CD4-positive, alpha-beta T cell treated with Interleukin-4 for 4 hours (primary cell): ENCODE data around the gene TDP2.
"Not testable (repeated sequence)": the region's sequence is repeated elsewhere in the genome, so short reads cannot be mapped to it uniquely, and the experiment has no call there.

Experiments used
- DNase-seq: peaks from one replicate; pipeline ENCODE4 v3.0.0-alpha.2; 2020

TDP2 gene

GRCh38 chr6:24643920-24644319 is 22.8 kb downstream of the TDP2 start:
- DNase-seq: no peak

- DNase-seq: no peak
These were observed 24.6 kb downstream of the TDP2 start for GRCh38 chr6:24642061-24642460.

DNA sequence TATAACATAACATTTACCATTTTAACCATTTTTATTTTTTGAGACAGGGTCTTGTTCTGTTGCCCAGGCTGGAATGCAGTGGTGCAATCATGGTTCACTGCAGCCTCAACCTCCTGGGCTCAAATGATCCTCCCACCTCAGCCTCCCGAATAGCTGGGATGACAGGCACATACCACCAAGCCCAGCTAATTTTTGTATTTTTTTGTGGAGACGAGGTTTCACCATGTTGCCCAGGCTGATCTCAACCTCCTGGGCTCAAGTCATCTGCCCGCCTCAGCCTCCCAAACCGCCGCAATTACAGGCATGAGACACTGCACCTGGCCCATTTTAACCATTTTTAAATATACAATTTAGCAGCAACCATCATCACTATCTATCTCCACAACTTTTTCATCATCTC is 26.1 kb downstream of the TDP2 start:
- not testable (repeated sequence) for DNase-seq

GRCh38 chr6:24640166-24640565 is 26.5 kb downstream of the TDP2 start:
- DNase-seq: no peak

DNA sequence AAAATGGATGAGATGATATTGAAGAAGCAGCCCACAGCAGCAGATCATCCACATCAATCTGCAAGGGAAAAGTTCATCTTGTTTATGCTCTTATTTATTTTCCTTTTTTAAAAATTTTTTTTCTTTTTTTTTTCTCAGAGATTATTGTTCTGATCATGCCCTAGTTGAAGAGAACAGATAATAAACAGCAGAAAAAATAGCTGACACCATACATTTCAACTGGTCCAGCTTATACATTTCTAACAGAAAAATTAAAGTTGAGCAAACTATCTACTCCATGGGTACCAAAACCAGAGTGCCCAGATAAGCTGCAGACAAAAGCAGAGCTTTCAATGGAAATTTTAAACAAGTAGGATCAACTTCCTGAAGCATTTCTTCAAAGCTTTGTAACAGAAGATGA is 30.0 kb downstream of the TDP2 start:
- no peak for DNase-seq

GRCh38 chr6:24632573-24632972 is 34.1 kb downstream of the TDP2 start:
- DNase-seq: no peak

- no peak for DNase-seq
These were observed 35.0 kb downstream of the TDP2 start for GRCh38 chr6:24631671-24632070.

- no peak for DNase-seq
These were observed 35.7 kb downstream of the TDP2 start for GRCh38 chr6:24630856-24631505.

- no peak for DNase-seq
These were observed 44.9 kb downstream of the TDP2 start for GRCh38 chr6:24621626-24622289.

DNA sequence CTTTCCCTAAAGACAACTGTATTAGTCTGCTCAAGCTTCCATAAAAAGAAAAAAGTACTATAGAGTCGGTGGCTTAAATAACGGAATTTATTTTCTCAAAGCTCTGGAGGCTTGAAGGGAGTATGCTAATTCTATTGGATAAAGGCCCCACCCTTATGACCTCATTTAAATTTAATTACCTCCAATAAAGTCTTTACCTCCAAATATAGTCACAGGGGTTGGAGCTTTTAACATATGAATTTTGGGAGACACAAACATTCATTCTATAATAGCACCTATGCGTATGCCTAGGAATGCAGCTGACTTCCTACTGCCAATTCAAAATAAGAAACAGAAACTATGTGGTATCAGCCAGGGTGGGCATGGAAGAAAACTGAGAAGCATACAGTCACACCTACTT is 46.1 kb downstream of the TDP2 start:
- no peak for DNase-seq

DNA sequence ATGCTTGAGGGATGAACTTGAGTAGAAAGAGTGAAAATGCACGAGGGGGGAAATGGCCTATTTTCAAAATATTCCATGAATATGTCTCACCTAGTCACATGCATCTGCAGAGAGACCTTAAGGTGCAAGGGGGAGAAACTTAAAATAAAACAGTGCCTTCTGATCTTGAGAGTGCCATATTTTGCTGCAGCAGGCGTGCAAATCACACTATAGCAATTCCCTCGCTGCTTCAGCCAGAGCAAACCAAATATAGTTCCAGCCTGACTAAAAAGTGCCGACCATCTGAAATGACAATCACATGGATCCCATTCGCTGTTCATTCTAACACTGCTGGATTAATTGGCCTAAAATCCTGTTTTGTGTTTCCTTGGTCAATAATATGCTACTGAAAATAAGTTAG is 47.0 kb downstream of the TDP2 start:
- no peak for DNase-seq

- no peak for DNase-seq
These were observed 52.1 kb downstream of the TDP2 start for GRCh38 chr6:24614648-24615047.

DNA sequence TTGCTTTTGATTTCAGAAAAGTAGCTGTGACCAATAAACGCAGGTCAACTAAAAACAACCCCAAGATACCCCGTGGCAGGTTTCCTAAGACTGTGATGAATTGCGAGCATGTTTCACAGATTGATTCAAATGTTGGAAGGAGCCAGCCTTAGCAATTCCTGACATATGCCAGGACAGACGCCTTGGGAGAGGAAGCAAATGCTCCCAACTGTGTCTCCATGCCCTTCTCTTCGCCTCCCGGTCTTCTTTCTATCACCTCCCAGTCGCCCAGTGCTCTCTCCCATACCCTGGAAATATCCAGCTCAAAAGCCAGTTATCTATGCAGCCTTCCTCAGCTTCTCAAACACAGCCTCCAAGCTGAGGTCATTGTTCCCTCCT is 52.7 kb downstream of the TDP2 start:
- DNase-seq: no peak

DNA sequence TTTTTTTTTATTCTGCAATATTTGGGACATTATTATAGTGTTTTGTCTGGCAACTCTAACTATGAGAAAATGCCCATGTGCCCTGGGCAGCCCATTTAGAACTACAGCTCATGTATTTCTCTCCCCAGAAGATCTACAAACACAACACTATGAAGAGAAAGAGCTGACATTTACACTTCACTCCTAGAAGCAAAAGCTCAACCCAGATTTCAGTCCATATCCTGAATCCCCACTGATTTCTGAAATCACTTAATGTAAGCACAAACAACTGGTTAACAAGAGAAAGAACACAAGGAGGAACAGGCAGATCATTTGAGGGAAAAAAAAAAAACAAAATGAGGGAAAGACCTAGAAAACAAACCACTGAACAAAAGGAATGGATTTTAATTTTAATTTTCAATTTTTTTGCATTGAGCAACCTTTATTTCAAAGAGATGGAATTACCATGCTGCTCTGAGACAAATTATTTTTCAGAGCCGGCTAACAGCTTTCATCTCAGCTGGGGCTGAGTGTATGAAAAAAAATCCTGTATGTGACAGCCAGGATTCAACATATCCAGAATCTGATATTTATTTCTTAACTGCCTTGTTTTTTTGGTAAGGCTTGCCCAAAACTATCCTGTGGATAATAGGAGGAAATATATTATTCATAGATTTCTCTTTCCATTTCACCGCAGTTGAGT is 53.2 kb downstream of the TDP2 start:
- DNase-seq: no peak

- DNase-seq: no peak
These were observed 56.0 kb downstream of the TDP2 start for GRCh38 chr6:24610672-24611071.

DNA sequence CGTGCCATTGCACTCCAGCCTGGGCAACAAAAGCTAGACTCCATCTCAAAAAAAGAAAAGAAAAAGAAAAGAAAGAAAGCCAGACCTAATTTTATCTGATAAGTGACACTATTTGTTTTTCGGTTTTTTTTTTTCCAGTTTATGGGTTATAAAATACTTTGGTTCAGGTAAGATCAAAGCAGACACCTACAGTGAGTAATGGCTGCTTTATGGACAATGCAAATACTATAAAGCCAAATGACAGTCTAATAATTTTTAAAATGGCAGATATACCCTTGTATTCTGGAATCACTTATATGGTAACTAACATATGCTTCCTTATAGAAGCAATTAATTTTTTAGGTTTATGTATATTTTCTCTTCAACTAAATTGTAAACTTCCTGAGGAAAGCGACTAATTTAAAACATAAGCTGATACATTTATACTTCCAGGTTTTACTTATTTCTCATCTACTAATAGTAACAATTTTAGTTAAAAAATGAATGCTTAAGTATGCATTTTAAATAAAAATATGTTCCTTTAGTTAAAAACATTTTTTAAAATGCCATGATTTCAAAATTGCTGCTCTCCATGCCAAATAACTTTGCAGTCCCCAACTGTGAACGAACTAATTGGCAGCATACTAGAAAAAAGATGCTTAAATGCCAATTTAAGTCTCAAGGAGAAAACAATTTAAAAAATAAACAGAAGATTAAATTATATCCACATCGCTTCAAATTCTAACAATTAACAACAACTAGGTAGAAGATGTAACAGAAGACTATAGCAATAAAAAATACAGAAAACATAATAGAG is 59.2 kb downstream of the TDP2 start:
- DNase-seq: no peak

- no peak for DNase-seq
These were observed 60.3 kb downstream of the TDP2 start for GRCh38 chr6:24606200-24606930.

- DNase-seq: no peak
These were observed 63.5 kb downstream of the TDP2 start for GRCh38 chr6:24603241-24603640.

GRCh38 chr6:24600903-24601302 is 65.8 kb downstream of the TDP2 start:
- no peak for DNase-seq
